GM19238 (cell line): ENCODE results near the gene RAB32.

Experiments used
- DNase-seq: peaks from one replicate; pipeline ENCODE4 v3.0.0; 2011; ENCODE audit warnings: low spot score; ENCODE audit not compliant: insufficient read length

Gene RAB32

DNA sequence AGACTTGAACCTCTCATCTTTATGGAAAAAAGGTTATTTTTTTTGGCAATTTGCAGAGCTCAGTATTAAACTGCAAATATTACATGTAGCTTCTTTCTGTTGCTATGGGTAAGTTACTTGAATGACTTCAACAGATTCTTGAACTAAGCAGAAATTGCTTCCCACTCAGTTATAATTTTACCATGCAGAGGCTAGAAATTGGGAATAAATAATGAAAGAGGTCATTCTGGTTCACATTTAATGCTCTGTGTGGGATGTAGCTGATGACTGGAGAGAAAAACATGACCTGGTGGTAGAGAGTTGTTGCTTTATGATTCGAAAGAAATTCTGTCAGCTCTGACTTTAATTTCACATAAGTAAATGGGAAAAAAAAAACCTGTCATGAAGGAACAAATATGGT is 38.3 kb downstream of the RAB32 start:
- DNase-seq, result no peak

DNA sequence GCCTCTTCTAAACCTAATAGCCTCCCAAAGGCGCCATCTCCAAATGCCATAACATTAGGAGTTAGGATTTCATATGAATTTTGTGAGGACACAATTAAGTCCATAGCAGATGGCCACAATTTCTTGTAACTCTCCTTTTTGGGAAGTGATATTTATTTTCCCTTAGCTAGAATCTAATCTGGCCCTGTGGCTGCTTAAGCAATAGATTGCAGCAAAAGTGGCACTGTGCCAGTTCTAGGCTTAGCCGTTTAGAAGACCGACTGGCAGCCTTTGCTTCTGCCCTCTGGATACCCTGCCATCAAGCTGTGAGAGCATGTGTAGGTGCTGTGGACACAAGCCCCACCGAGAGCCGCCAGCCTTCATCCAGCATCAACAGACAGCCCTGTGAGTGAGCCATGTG is 39.2 kb downstream of the RAB32 start:
- no peak for DNase-seq

DNA sequence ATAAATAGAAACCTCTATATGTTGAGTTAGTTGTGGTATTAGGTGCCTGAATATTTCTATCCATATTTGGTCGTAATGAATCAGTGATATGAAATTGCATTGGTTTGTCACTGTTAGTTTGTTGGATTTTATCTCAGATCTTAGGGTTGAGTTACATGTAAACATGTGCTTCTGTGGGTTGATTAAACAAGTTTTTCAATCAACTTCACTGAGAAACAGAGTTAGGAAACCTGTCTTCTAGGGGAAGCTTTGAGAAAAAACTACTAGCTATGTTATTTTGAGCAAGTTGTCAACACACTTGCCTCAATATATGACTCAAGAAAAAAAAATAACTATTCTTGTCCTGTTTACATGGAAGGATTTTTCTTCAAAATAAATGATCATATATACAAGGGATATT is 40.3 kb downstream of the RAB32 start:
- no peak for DNase-seq

DNA sequence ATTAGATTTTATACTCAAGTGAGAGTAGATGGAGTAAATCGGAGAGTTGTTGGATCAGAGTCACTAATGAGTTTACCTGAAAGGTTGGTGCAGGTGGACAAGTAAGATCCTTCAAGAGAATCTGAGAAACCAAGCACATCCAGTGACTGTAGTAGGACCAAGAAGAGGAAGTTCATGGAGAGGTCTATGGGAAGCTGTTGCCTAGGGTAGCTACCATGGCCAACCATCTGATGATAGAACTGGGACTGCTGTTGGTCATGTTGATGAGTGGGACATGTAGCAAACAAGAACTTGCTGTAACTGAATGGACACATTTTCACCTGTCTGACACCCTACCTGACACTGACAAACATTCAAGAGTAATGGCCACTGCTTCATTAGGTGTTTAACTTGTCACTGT is 43.8 kb downstream of the RAB32 start:
- DNase-seq, result no peak

DNA sequence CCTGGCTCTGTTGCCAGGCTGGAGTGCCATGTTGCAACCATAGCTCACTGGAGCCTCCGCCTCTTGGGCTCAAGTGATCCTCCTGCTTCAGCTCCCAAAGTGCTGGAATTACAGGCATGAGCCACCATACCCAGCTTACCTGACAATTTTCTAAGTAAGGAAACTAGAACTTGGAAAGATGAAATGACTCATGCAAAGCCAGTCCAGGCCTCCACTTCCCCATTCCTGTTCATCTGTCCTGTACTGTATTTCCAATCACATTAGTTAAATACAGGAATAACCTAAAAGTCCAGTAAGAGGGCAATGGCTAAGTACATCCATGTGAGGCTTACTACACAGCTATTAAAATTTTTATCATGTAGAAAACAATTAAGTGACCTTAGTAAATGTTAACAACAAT is 46.9 kb downstream of the RAB32 start:
- no peak for DNase-seq

DNA sequence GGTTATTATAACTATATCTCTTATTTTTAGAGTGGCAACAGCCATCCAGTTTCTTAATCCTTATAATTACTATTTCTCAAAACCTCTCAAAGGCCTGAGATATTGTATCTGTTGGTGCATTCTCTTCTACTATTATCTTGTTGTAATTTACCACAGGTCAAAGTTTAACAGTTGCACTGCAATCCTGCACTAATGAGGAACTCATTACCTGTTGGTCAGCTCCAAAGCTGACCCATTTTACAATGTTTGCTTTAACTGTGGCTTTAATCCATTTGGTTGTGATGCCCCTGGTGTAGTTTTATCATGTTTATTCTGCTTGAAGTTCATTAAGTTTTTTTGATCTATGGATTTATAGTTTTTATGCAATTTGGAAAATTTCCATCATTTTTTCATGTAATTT is 48.8 kb downstream of the RAB32 start:
- no peak for DNase-seq

DNA sequence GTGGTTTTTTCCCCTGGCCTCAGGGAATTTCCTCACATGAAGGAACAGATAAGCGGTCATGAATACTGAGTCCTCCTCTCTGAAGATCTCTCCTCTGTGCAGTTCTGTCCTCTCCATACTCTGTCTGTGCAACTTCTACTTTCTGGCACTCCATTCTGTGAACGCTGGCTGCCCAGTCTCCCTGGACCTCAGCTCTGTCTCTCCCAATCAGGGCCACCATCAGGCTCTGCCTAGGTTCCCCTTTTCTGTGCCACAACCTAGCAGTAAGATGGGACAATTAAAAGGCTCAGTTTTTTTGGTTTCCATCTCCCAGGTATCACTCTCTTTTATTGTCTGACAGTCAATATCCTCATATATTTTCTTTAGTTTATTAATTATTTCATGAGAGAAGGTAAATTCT is 50.4 kb downstream of the RAB32 start:
- no peak for DNase-seq

DNA sequence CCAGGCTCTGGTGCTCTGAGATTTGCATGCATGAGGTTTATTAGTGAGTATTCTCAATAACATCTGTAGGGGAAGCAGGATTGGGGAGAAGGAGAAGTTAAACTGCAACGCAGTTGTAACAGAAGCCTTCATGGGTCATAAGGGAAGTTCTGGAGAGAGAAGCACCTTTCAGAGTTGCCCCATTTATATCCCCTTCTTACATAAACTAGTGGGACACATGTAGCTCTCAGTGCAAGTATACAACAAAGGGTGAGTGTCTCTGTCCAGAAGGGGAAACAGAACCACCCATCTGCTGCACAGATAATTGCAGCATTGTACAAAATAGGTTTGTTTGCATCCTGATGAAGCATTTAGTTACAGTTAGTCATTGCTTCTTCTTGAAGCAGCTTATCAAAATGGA is 50.9 kb downstream of the RAB32 start:
- no peak for DNase-seq

DNA sequence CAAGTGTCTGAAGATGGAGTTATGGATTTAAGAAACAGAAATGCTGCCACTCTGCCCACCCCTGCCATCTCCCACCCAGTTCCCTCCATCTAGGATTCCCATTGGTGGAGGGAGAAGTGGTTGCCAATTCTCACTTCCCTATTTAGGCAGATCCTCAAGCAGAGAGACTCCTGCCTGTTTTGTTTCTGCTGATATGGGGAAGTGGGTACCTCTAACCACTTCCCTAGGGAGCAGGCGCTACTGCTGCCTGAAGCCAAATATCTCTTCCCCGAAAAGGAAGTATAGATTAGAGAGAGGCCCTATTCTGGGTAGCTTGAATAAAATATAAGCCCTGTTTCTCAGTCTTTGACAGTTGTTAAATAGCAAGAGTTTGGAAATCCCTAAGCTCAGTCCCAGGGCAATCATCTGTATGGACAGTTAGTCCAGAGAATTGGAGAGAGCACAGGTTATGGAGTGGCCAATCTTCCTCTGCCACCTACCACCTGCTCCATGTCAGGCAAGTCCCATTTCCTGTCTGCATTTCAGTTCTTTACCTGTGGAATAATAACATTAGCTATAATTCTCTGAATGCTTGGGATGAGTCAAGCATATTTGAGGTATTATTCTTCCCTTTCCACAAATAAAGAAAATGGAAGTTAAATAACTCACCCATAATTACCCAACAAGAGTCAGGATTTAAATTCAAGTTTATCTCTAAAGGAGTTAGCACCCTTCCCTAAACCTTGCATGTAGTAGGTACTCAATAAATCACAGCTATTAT is 52.5 kb downstream of the RAB32 start:
- no peak for DNase-seq

DNA sequence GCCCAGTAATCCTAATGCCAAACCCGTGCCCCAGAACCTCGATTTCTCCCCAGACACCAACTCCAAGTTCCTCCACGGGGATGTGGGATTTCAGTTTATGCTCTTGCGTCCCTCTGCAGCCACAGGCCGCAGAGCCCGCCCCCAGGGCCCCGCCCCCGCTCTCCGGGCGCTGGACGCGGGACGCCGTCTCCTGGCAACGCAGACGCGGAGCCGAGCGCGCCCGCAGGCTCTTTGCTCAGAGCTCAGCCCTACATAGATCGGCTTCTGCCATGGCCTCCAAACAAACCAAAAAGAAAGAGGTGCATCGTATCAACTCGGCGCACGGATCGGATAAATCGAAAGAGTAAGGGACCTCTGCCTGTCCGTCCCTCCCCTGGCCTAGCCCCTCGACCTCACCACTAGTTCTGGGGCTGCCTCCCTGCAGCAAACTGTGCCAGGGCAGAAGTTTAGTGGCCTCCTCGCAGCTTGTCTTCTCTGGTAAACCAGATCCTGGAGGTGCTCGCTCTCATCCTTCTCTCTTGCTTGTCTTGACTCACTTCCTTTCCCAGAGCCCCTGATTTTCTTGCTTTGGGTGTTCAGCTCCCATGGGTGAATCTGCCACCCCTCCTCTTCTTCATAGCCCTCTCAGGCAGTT is 55.3 kb downstream of the RAB32 start, which contains the start of gene ADGB:
Gene ADGB, plus strand, starts transcription at position 201 of the 634 bp plus-strand sequence. Its CDS starts 69 bp downstream, at position 270.
- DNase-seq, result no peak

DNA sequence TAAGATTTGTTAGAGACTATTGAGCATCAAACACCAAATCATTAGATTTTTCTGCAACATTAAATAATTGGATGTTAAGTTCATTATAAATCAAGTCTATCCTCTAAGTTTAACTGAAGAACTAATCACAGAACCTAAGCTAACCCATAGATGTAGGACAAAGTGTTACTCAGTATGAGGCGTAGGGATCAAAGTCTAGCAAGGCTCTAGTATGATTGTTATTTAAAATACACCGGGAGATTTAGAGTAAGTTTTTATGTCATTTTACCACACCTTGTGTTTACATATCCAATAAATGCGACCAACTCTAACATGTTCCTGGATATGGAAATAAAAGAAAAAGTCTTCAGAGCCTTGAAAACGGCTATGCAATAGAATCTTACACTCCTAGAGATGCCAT is 57.7 kb downstream of the RAB32 start:
- no peak for DNase-seq

DNA sequence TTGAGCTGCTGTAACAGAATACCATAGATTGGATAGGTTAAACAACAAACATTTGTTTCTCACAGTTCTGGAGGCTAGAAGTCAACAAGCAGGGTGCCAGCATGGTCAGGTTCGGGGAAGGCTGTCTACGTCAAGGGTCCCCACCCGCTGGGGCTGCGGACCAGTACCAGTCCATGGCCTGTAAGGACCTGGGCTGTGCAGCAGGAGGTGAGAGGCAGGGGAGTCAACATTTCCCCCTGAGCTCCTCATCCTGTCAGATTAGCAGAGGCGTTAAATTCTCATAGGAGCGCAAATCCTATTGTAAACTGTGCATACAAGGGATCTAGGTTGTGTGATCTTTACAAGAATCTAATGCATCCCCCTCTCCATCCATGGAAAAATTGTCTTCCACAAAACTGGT is 58.9 kb downstream of the RAB32 start:
- DNase-seq, result no peak
